Gastrocnemius medialis (tissue), 4 donors: ENCODE data around the gene DPYSL5. TPM values are rescaled to one million over a fixed set of nuclear protein-coding genes. Genes with fewer than 3 reads are reported as not detected.

Experiments
- ATAC-seq, 2 donors: fragments of 150-250 bp; one replicate each; pipeline ENCODE4 v1.9.1; 2016
- DNase-seq, 2 donors: peaks; one replicate each; pipeline ENCODE4 v3.0.0-alpha.2; 2019
- H3K27ac ChIP-seq, 4 donors: fragments of 200-600 bp; sonication (generic); 1 replicate in 1 of 4; 2 replicates in 3 of 4; pipeline ENCODE4 v1.5.1; 2016 to 2018; ENCODE audit warnings: mild to moderate bottlenecking in 2 of 4, moderate library complexity in 1 of 4
- H3K27me3 ChIP-seq, 3 donors: fragments of 200-600 bp; sonication (generic) in 2 of 3; 1 replicate in 1 of 3; 2 replicates in 2 of 3; pipeline versions ENCODE4 v1.5.1 to v1.6.0; 2016 to 2019; ENCODE audit warnings: mild to moderate bottlenecking in 1 of 3, moderate library complexity in 1 of 3
- H3K36me3 ChIP-seq, 2 donors: fragments of 200-600 bp; sonication (generic) in 1 of 2; one replicate each; pipeline ENCODE4 v1.5.1; 2017 to 2018
- H3K4me1 ChIP-seq, 2 donors: fragments of 200-600 bp; sonication (generic) in 1 of 2; one replicate each; pipeline ENCODE4 v1.5.1; 2016 to 2017; ENCODE audit warnings: mild to moderate bottlenecking in 2 of 2
- H3K4me3 ChIP-seq, 4 donors: fragments of 200-600 bp; sonication (generic) in 3 of 4; 1 replicate in 1 of 4; 2 replicates in 3 of 4; pipeline ENCODE4 v1.5.1; 2016 to 2019; ENCODE audit warnings: mild to moderate bottlenecking in 2 of 4
- H3K9me3 ChIP-seq, 3 donors: fragments of 200-600 bp; sonication (generic) in 2 of 3; 1 replicate in 1 of 3; 2 replicates in 2 of 3; pipeline ENCODE4 v1.5.1; 2016 to 2019
- CTCF ChIP-seq, 5 experiments: fragments of 450-650 bp in 3 of 5; fragments of 200-600 bp in 2 of 5; sonication (generic) in 2 of 5; IDR thresholded peaks in 4 of 5; conservative IDR thresholded peaks in 1 of 5; 1 replicate in 4 of 5; 2 replicates in 1 of 5; pipeline ENCODE4 v1.5.1; 2016 to 2019; ENCODE audit warnings: antibody characterized with exemption in 5 of 5, mild to moderate bottlenecking in 3 of 5, moderate library complexity in 3 of 5
- POLR2A ChIP-seq, 2 donors: fragments of 450-650 bp; IDR thresholded peaks; one replicate each; pipeline ENCODE4 v1.6.1; 2017; ENCODE audit warnings: antibody characterized with exemption in 2 of 2, mild to moderate bottlenecking in 2 of 2, moderate library complexity in 2 of 2
- in situ Hi-C, 4 donors: fragments of 200-750 bp; cut with MboI; loops; one replicate each; pipeline versions ENCODE4 v1.15.0 to v1.8.0; 2017; ENCODE audit warnings: low sequenced_read_pairs in 4 of 4
- intact Hi-C: fragments of 100-400 bp; cut with DNase I; formaldehyde crosslinking; loops from one replicate; pipeline ENCODE4 v1.15.1; 2023; ENCODE audit warnings: low total_unique reads
- total RNA-seq, 4 donors: library from RNA; depleted of rRNA; stranded (reverse); fragments of >200 nt; gene quantifications; one replicate each; pipeline versions ENCODE4 v1.1.0 to v1.2.3, GENCODE V29; 2016

Gene DPYSL5
- total RNA-seq, 4 donors from 2014 or later = not detected

GRCh38 chr2:26980971-26981370 lies 133.0 kb downstream of the DPYSL5 start:
- Histone ChIP-seq H3K4me3 (no peak overlapping the region), H3K27me3 (no peaks in the 10 kb centered on the region), H3K27ac (peak overlapping the region; percentile 15 to 96 (median 93)), H3K36me3 (no peaks in the 10 kb centered on the region), H3K4me1 (peaks cover 87 to 97% of the 10 kb centered on the region in 2 donors), H3K9me3 (no peaks in the 10 kb centered on the region)
- in situ Hi-C loops = no loop called here
- intact Hi-C loops = no loop called here
- DNase-seq (no peak), ATAC-seq (no peak)
- TF ChIP-seq POLR2A (IDR thresholded peaks at IDR 0.05) (no peak), CTCF (IDR thresholded peaks at IDR 0.05 in 4 of 5, conservative IDR thresholded peaks at IDR 0.05 in 1 of 5) (no peak)

GRCh38 chr2:26982102-26982742 lies 134.3 kb downstream of the DPYSL5 start:
- Histone ChIP-seq H3K36me3 (no peaks in the 10 kb centered on the region), H3K4me1 (peaks cover 77 to 98% of the 10 kb centered on the region in 2 donors), H3K27ac (peak overlapping the region; percentile 59 to 96 (median 80)), H3K9me3 (no peaks in the 10 kb centered on the region), H3K4me3 (no peak overlapping the region), H3K27me3 (no peaks in the 10 kb centered on the region)
- in situ Hi-C loops (no loop called here), intact Hi-C loops (no loop called here)
- TF ChIP-seq POLR2A (IDR thresholded peaks at IDR 0.05) (no peak), CTCF (IDR thresholded peaks at IDR 0.05 in 4 of 5, conservative IDR thresholded peaks at IDR 0.05 in 1 of 5) (peak in 4 of 5 experiments; percentile 39 to 69 (median 52))
- DNase-seq (peak; percentile 88 to 91), ATAC-seq (peak; percentile 82 to 84)

- H3K27ac ChIP-seq = peak overlapping the region; percentile 59 to 96 (median 80)
- intact Hi-C loops (no loop called here), in situ Hi-C loops (no loop called here)
- no peaks in the 10 kb centered on the region for H3K27me3 ChIP-seq
- no peak overlapping the region for H3K4me3 ChIP-seq
- no peaks in the 10 kb centered on the region for H3K9me3 ChIP-seq
- H3K4me1 ChIP-seq = peaks cover 66 to 96% of the 10 kb centered on the region in 2 donors
- ATAC-seq = no peak
- no peaks in the 10 kb centered on the region for H3K36me3 ChIP-seq
- DNase-seq = no peak
- no peak for TF ChIP-seq POLR2A (IDR thresholded peaks at IDR 0.05)
- TF ChIP-seq CTCF (IDR thresholded peaks at IDR 0.05 in 4 of 5, conservative IDR thresholded peaks at IDR 0.05 in 1 of 5) = no peak
Measured at GRCh38 chr2:26983746-26984145, 135.8 kb downstream of the DPYSL5 start.

GRCh38 chr2:26985807-26986206 lies 137.9 kb downstream of the DPYSL5 start:
- Histone ChIP-seq H3K9me3 (no peaks in the 10 kb centered on the region), H3K4me1 (peaks cover 47 to 75% of the 10 kb centered on the region in 2 donors), H3K27ac (peak overlapping the region in 1 of 4 donors; percentile 8), H3K27me3 (no peaks in the 10 kb centered on the region), H3K4me3 (no peak overlapping the region), H3K36me3 (no peaks in the 10 kb centered on the region)
- TF ChIP-seq CTCF (IDR thresholded peaks at IDR 0.05 in 4 of 5, conservative IDR thresholded peaks at IDR 0.05 in 1 of 5) = no peak
- intact Hi-C loops = no loop called here
- no peak for ATAC-seq
- in situ Hi-C loops = no loop called here
- no peak for DNase-seq

- DNase-seq (no peak), ATAC-seq (peak in 1 of 2 donors; percentile 19)
- H3K36me3 ChIP-seq = no peaks in the 10 kb centered on the region
- intact Hi-C loops (no loop called here), in situ Hi-C loops (no loop called here)
- no peaks in the 10 kb centered on the region for H3K9me3 ChIP-seq
- H3K27ac ChIP-seq = peak overlapping the region in 1 of 4 donors; percentile 22
- H3K4me1 ChIP-seq = peaks cover 39 to 67% of the 10 kb centered on the region in 2 donors
- H3K4me3 ChIP-seq = no peak overlapping the region
- H3K27me3 ChIP-seq = no peaks in the 10 kb centered on the region
- TF ChIP-seq CTCF (IDR thresholded peaks at IDR 0.05 in 4 of 5, conservative IDR thresholded peaks at IDR 0.05 in 1 of 5) (no peak), POLR2A (IDR thresholded peaks at IDR 0.05) (no peak)
Measured at GRCh38 chr2:26986576-26986975, 138.6 kb downstream of the DPYSL5 start.
